Measurements from ENCODE around the gene TMEM151B. TPM values are rescaled to one million over a fixed set of nuclear protein-coding genes. Genes with fewer than 3 reads are reported as not detected.

Gene TMEM151B
- total RNA-seq, 4 donors from 2014 or later: 0.27 to 0.57 TPM; not detected in 2

- Histone ChIP-seq H3K27me3 (peaks cover 0 to 5% of the 10 kb centered on the region in 2 donors), H3K4me3 (no peak overlapping the region), H3K27ac (no peak overlapping the region), H3K36me3 (peaks cover 0 to 67% (median 0%) of the 10 kb centered on the region in 3 donors), H3K9me3 (no peaks in the 10 kb centered on the region), H3K4me1 (peaks cover 2 to 13% (median 8%) of the 10 kb centered on the region in 4 donors)
- TF ChIP-seq POLR2A (IDR thresholded peaks at IDR 0.05) (no peak), CTCF (IDR thresholded peaks at IDR 0.05) (no peak)
- DNase-seq: peak in 1 of 3 donors; percentile 34
Observed at GRCh38 chr6:44301782-44302564, 31.7 kb downstream of the TMEM151B start.

GRCh38 chr6:44302856-44303255 is 32.6 kb downstream of the TMEM151B start:
- Histone ChIP-seq H3K4me1 (peaks cover 0 to 4% (median 2%) of the 10 kb centered on the region in 4 donors), H3K4me3 (no peak overlapping the region), H3K9me3 (no peaks in the 10 kb centered on the region), H3K36me3 (peaks cover 0 to 76% (median 0%) of the 10 kb centered on the region in 3 donors), H3K27me3 (no peaks in the 10 kb centered on the region), H3K27ac (no peak overlapping the region)
- peak in 1 of 3 donors; percentile 40 for DNase-seq
- TF ChIP-seq POLR2A (IDR thresholded peaks at IDR 0.05) (no peak), CTCF (IDR thresholded peaks at IDR 0.05) (no peak)

GRCh38 chr6:44303842-44304241 is 33.6 kb downstream of the TMEM151B start:
- no peak for TF ChIP-seq CTCF (IDR thresholded peaks at IDR 0.05)
- TF ChIP-seq POLR2A (IDR thresholded peaks at IDR 0.05): no peak
- no peak overlapping the region for H3K4me3 ChIP-seq
- no peaks in the 10 kb centered on the region for H3K4me1 ChIP-seq
- H3K27ac ChIP-seq: no peak overlapping the region
- peaks cover 0 to 86% (median 0%) of the 10 kb centered on the region in 3 donors for H3K36me3 ChIP-seq
- H3K9me3 ChIP-seq: no peaks in the 10 kb centered on the region
- no peaks in the 10 kb centered on the region for H3K27me3 ChIP-seq
- DNase-seq: no peak

- peak; percentile 40 to 73 (median 59) for TF ChIP-seq CTCF (IDR thresholded peaks at IDR 0.05)
- no peak for TF ChIP-seq POLR2A (IDR thresholded peaks at IDR 0.05)
- Histone ChIP-seq H3K36me3 (peaks cover 0 to 90% (median 0%) of the 10 kb centered on the region in 3 donors), H3K27ac (no peak overlapping the region), H3K27me3 (no peaks in the 10 kb centered on the region), H3K4me3 (no peak overlapping the region), H3K4me1 (peaks cover 0 to 5% (median 0%) of the 10 kb centered on the region in 4 donors), H3K9me3 (no peaks in the 10 kb centered on the region)
- peak in 2 of 3 donors; percentile 23 to 54 for DNase-seq
Observed at GRCh38 chr6:44304282-44305199, 34.3 kb downstream of the TMEM151B start.

GRCh38 chr6:44305200-44305725 is 35.0 kb downstream of the TMEM151B start:
- Histone ChIP-seq H3K36me3 (peaks cover 0 to 96% (median 0%) of the 10 kb centered on the region in 3 donors), H3K27me3 (no peaks in the 10 kb centered on the region)
- TF ChIP-seq POLR2A (IDR thresholded peaks at IDR 0.05) (no peak), CTCF (IDR thresholded peaks at IDR 0.05) (no peak)

More at GRCh38 chr6:44305200-44305725, 35.0 kb downstream of the TMEM151B start:
- DNase-seq: no peak
- H3K9me3 ChIP-seq: no peaks in the 10 kb centered on the region
- no peak overlapping the region for H3K4me3 ChIP-seq
- no peak overlapping the region for H3K27ac ChIP-seq
- peaks cover 0 to 8% (median 0%) of the 10 kb centered on the region in 4 donors for H3K4me1 ChIP-seq
